Skin epidermis (tissue), 12 donors: ENCODE measurements around the gene TEX52.

Experiments used
- H3K27ac ChIP-seq, 21 experiments: fragments of 200-600 bp; sonication (generic) in 11 of 21; one replicate each; pipeline ENCODE4 v1.5.0; 2020; ENCODE audit warnings: mild to moderate bottlenecking in 3 of 21, inconsistent platforms in 2 of 21, moderate library complexity in 2 of 21
- H3K4me3 ChIP-seq, 7 experiments: fragments of 200-600 bp; sonication (generic) in 2 of 7; one replicate each; pipeline ENCODE4 v1.5.0; 2020; ENCODE audit warnings: inconsistent platforms in 2 of 7, mild to moderate bottlenecking in 2 of 7, moderate library complexity in 1 of 7

Gene TEX52

GRCh38 chr12:2834581-2835491 lies 22.0 kb downstream of the TEX52 start, which contains the start of gene NRIP2:
Gene NRIP2, minus strand, starts transcription at chr12:2835035. Its CDS starts 52 bp downstream, at chr12:2834983.
- Histone ChIP-seq H3K27ac (peak within 1 kb of the TSS in 1 of 21 experiments; percentile 3), H3K4me3 (no peak within 1 kb of the TSS)

- no peak overlapping the region for H3K4me3 ChIP-seq
- peak overlapping the region in 1 of 21 experiments; percentile 3 for H3K27ac ChIP-seq
Measured at GRCh38 chr12:2833810-2834209, 23.0 kb downstream of the TEX52 start.

GRCh38 chr12:2833327-2833726 lies 23.5 kb downstream of the TEX52 start:
- no peak overlapping the region for H3K4me3 ChIP-seq

GRCh38 chr12:2832550-2833127 lies 24.2 kb downstream of the TEX52 start:
- Histone ChIP-seq H3K27ac (no peak overlapping the region), H3K4me3 (no peak overlapping the region)

More at GRCh38 chr12:2833327-2833726, 23.5 kb downstream of the TEX52 start:
- no peak overlapping the region for H3K27ac ChIP-seq

- H3K27ac ChIP-seq = no peak overlapping the region
Measured at GRCh38 chr12:2829275-2829674, 27.6 kb downstream of the TEX52 start.

GRCh38 chr12:2826721-2827515 lies 29.9 kb downstream of the TEX52 start:
- no peak overlapping the region for H3K27ac ChIP-seq
- no peak overlapping the region for H3K4me3 ChIP-seq

More at GRCh38 chr12:2829275-2829674, 27.6 kb downstream of the TEX52 start:
- H3K4me3 ChIP-seq = no peak overlapping the region

GRCh38 chr12:2826036-2826435 lies 30.8 kb downstream of the TEX52 start:
- Histone ChIP-seq H3K4me3 (no peak overlapping the region), H3K27ac (no peak overlapping the region)

GRCh38 chr12:2825132-2825531 lies 31.7 kb downstream of the TEX52 start:
- Histone ChIP-seq H3K4me3 (no peak overlapping the region), H3K27ac (no peak overlapping the region)

- Histone ChIP-seq H3K4me3 (no peak overlapping the region), H3K27ac (no peak overlapping the region)
Measured at GRCh38 chr12:2824541-2824940, 32.3 kb downstream of the TEX52 start.

- H3K27ac ChIP-seq = no peak overlapping the region
- H3K4me3 ChIP-seq = no peak overlapping the region
Measured at GRCh38 chr12:2823483-2823882, 33.4 kb downstream of the TEX52 start.

GRCh38 chr12:2820432-2820831 lies 36.4 kb downstream of the TEX52 start:
- H3K4me3 ChIP-seq = no peak overlapping the region

GRCh38 chr12:2819810-2820209 lies 37.0 kb downstream of the TEX52 start:
- H3K27ac ChIP-seq = no peak overlapping the region
- H3K4me3 ChIP-seq = no peak overlapping the region

More at GRCh38 chr12:2820432-2820831, 36.4 kb downstream of the TEX52 start:
- H3K27ac ChIP-seq = no peak overlapping the region

- peak overlapping the region; percentile 52 to 76 (median 62) for H3K4me3 ChIP-seq
- H3K27ac ChIP-seq = peak overlapping the region; percentile 32 to 99 (median 90)
Measured at GRCh38 chr12:2813214-2814185, 43.3 kb downstream of the TEX52 start.

- Histone ChIP-seq H3K27ac (peak within 1 kb of the TSS; percentile 32 to 99 (median 90)), H3K4me3 (peak within 1 kb of the TSS; percentile 52 to 76 (median 62))
Measured at GRCh38 chr12:2812290-2813213, 44.3 kb downstream of the TEX52 start, which contains the start of gene ITFG2. Gene ITFG2, plus strand, starts transcription at chr12:2812668. Its CDS starts 93 bp downstream, at chr12:2812761.

GRCh38 chr12:2811801-2812200 lies 45.0 kb downstream of the TEX52 start:
- Histone ChIP-seq H3K4me3 (peak overlapping the region; percentile 52 to 76 (median 62)), H3K27ac (peak overlapping the region in 18 of 21 experiments; percentile 54 to 99 (median 90))

GRCh38 chr12:2806700-2807099 lies 50.1 kb downstream of the TEX52 start:
- no peak overlapping the region for H3K27ac ChIP-seq
- H3K4me3 ChIP-seq = no peak overlapping the region

GRCh38 chr12:2805143-2805520 lies 51.7 kb downstream of the TEX52 start:
- Histone ChIP-seq H3K27ac (peak overlapping the region in 1 of 21 experiments; percentile 32), H3K4me3 (no peak overlapping the region)
